Ectodermal cell (in vitro differentiated cells): ENCODE data around the gene ALDH1B1.
"Not testable (repeated sequence)": the region's sequence is repeated elsewhere in the genome, so short reads cannot be mapped to it uniquely, and the experiment has no call there.

ENCODE experiments used
- H3K27ac ChIP-seq: 2 replicates; pipeline ENCODE4 v1.7.0; 2013; ENCODE audit warnings: mild to moderate bottlenecking, low read depth, low read length; ENCODE audit not compliant: insufficient read depth, poor library complexity, severe bottlenecking
- H3K27me3 ChIP-seq: 2 replicates; pipeline ENCODE4 v1.7.0; 2013; ENCODE audit warnings: mild to moderate bottlenecking, low read length; ENCODE audit not compliant: insufficient read depth, control insufficient read depth, poor library complexity, severe bottlenecking
- H3K36me3 ChIP-seq: one replicate; pipeline ENCODE4 v1.7.0; 2013; ENCODE audit warnings: low read length; ENCODE audit not compliant: control insufficient read depth, insufficient read depth
- H3K4me1 ChIP-seq: one replicate; pipeline ENCODE4 v1.7.0; 2013; ENCODE audit warnings: low read length; ENCODE audit not compliant: control insufficient read depth, insufficient read depth
- H3K4me3 ChIP-seq: 2 replicates; pipeline ENCODE4 v1.7.0; 2013; ENCODE audit warnings: low read depth, low read length, control low read depth; ENCODE audit not compliant: insufficient read depth
- H3K9me3 ChIP-seq: 2 replicates; pipeline ENCODE4 v1.7.0; 2013; ENCODE audit warnings: mild to moderate bottlenecking, low read length, moderate library complexity; ENCODE audit not compliant: control insufficient read depth
- WGBS, 2 experiments: methylation state at CpG; one replicate each; pipeline ENCODE4 v1.1.7; 2013; ENCODE audit warnings: missing lambda C conversion rate in 2 of 2; 5-methylcytosine and 5-hydroxymethylcytosine counted together

ALDH1B1 gene

GRCh38 chr9:38375572-38375963 is 16.9 kb upstream of the ALDH1B1 start:
- WGBS, 2 experiments, result 82 to 86% methylated on average over 10 of the region's 10 CpGs
- Histone ChIP-seq H3K9me3 (no peaks in the 10 kb centered on the region), H3K27me3 (peaks cover 8% of the 10 kb centered on the region), H3K4me1 (peaks cover 9% of the 10 kb centered on the region), H3K4me3 (no peak overlapping the region), H3K27ac (no peak overlapping the region), H3K36me3 (no peaks in the 10 kb centered on the region)

GRCh38 chr9:38376021-38376670 is 16.4 kb upstream of the ALDH1B1 start:
- H3K36me3 ChIP-seq, result no peaks in the 10 kb centered on the region
- 85 to 89% methylated on average over 9 of the region's 9 CpGs for WGBS, 2 experiments
- H3K27me3 ChIP-seq, result peaks cover 8% of the 10 kb centered on the region
- H3K4me1 ChIP-seq, result peaks cover 15% of the 10 kb centered on the region
- no peak overlapping the region for H3K27ac ChIP-seq
- H3K4me3 ChIP-seq, result no peak overlapping the region
- no peaks in the 10 kb centered on the region for H3K9me3 ChIP-seq

GRCh38 chr9:38377336-38378083 is 15.0 kb upstream of the ALDH1B1 start:
- H3K36me3 ChIP-seq, H3K9me3 ChIP-seq, H3K27ac ChIP-seq, H3K4me3 ChIP-seq: not testable (repeated sequence)
- WGBS, 2 experiments, result 95% methylated on average over 41 of the region's 42 CpGs
- peaks cover 23% of the 10 kb centered on the region for H3K4me1 ChIP-seq
- H3K27me3 ChIP-seq, result peaks cover 12% of the 10 kb centered on the region

- H3K36me3 ChIP-seq, result no peaks in the 10 kb centered on the region
- H3K4me3 ChIP-seq, result no peak overlapping the region
- WGBS, 2 experiments, result 46 to 50% methylated on average over 6 of the region's 6 CpGs
- peaks cover 23% of the 10 kb centered on the region for H3K4me1 ChIP-seq
- peaks cover 12% of the 10 kb centered on the region for H3K27me3 ChIP-seq
- no peaks in the 10 kb centered on the region for H3K9me3 ChIP-seq
- H3K27ac ChIP-seq, result peak overlapping the region; percentile 20
These were observed 12.2 kb upstream of the ALDH1B1 start for GRCh38 chr9:38380230-38380871.

GRCh38 chr9:38380872-38381534 is 11.5 kb upstream of the ALDH1B1 start:
- Histone ChIP-seq H3K4me3 (no peak overlapping the region), H3K9me3 (no peaks in the 10 kb centered on the region), H3K36me3 (no peaks in the 10 kb centered on the region), H3K27me3 (peaks cover 12% of the 10 kb centered on the region), H3K4me1 (peaks cover 23% of the 10 kb centered on the region), H3K27ac (peak overlapping the region; percentile 71)
- WGBS, 2 experiments, result 4 to 6% methylated on average over 8 of the region's 8 CpGs

GRCh38 chr9:38382141-38382540 is 10.4 kb upstream of the ALDH1B1 start:
- no peaks in the 10 kb centered on the region for H3K36me3 ChIP-seq
- peaks cover 12% of the 10 kb centered on the region for H3K27me3 ChIP-seq
- WGBS, 2 experiments, result 93 to 94% methylated on average over 8 of the region's 8 CpGs
- H3K27ac ChIP-seq, result no peak overlapping the region
- H3K4me1 ChIP-seq, result peaks cover 23% of the 10 kb centered on the region
- no peak overlapping the region for H3K4me3 ChIP-seq
- H3K9me3 ChIP-seq, result no peaks in the 10 kb centered on the region

GRCh38 chr9:38384990-38385848 is 7.3 kb upstream of the ALDH1B1 start:
- Histone ChIP-seq H3K9me3 (no peaks in the 10 kb centered on the region), H3K27ac (no peak overlapping the region), H3K4me3 (no peak overlapping the region), H3K4me1 (peaks cover 17% of the 10 kb centered on the region), H3K36me3 (no peaks in the 10 kb centered on the region), H3K27me3 (peaks cover 31% of the 10 kb centered on the region)
- WGBS, 2 experiments, result 86 to 91% methylated on average over 3 of the region's 3 CpGs

GRCh38 chr9:38385896-38386295 is 6.6 kb upstream of the ALDH1B1 start:
- Histone ChIP-seq H3K27me3 (peaks cover 37% of the 10 kb centered on the region), H3K4me1 (peaks cover 10% of the 10 kb centered on the region), H3K27ac (no peak overlapping the region), H3K36me3 (no peaks in the 10 kb centered on the region), H3K9me3 (no peaks in the 10 kb centered on the region), H3K4me3 (no peak overlapping the region)
- 77 to 83% methylated on average over 3 of the region's 3 CpGs for WGBS, 2 experiments

GRCh38 chr9:38386319-38386895 is 6.1 kb upstream of the ALDH1B1 start:
- H3K27me3 ChIP-seq, result peaks cover 42% of the 10 kb centered on the region
- no peak overlapping the region for H3K27ac ChIP-seq
- no peak overlapping the region for H3K4me3 ChIP-seq
- no peaks in the 10 kb centered on the region for H3K9me3 ChIP-seq
- H3K4me1 ChIP-seq, result peaks cover 5% of the 10 kb centered on the region
- WGBS, 2 experiments, result 90 to 94% methylated on average over 4 of the region's 4 CpGs
- no peaks in the 10 kb centered on the region for H3K36me3 ChIP-seq
